Thyroid gland (tissue), 4 donors: ENCODE measurements around the gene C17orf107. TPM values are rescaled to one million over a fixed set of nuclear protein-coding genes. Genes with fewer than 3 reads are reported as not detected.

Source experiments
- DNase-seq, 2 donors: peaks; one replicate each; pipeline ENCODE4 v3.0.0-alpha.2; 2019
- H3K27ac ChIP-seq, 3 donors: fragments of 200-600 bp; sonication (generic); 1 replicate in 2 of 3; 2 replicates in 1 of 3; pipeline ENCODE4 v1.5.1; 2016 to 2019; ENCODE audit warnings: mild to moderate bottlenecking in 1 of 3, moderate library complexity in 1 of 3
- H3K27me3 ChIP-seq: fragments of 200-600 bp; sonication (generic); one replicate; pipeline ENCODE4 v1.5.1; 2019
- H3K36me3 ChIP-seq, 2 donors: fragments of 200-600 bp; sonication (generic); one replicate each; pipeline ENCODE4 v1.5.1; 2016 to 2019
- H3K4me1 ChIP-seq, 2 donors: fragments of 200-600 bp; sonication (generic); one replicate each; pipeline ENCODE4 v1.5.1; 2017 to 2019
- H3K4me3 ChIP-seq, 3 donors: fragments of 200-600 bp; sonication (generic); replicated peaks in 1 of 3; 1 replicate in 2 of 3; 2 replicates in 1 of 3; pipeline ENCODE4 v1.5.1; 2016; ENCODE audit warnings: mild to moderate bottlenecking in 1 of 3
- H3K9me3 ChIP-seq: fragments of 200-600 bp; sonication (generic); one replicate; pipeline ENCODE4 v1.5.1; 2017
- CTCF ChIP-seq, 6 experiments: fragments of 200-600 bp in 3 of 6; fragments of 450-650 bp in 3 of 6; sonication (generic) in 3 of 6; IDR thresholded peaks; one replicate each; pipeline ENCODE4 v1.5.1; 2016 to 2019; ENCODE audit warnings: antibody characterized with exemption in 6 of 6, mild to moderate bottlenecking in 2 of 6, inconsistent platforms in 1 of 6, moderate library complexity in 1 of 6
- POLR2A ChIP-seq, 2 donors: fragments of 450-650 bp; IDR thresholded peaks; one replicate each; pipeline ENCODE4 v1.6.1; 2017; ENCODE audit warnings: antibody characterized with exemption in 2 of 2, mild to moderate bottlenecking in 2 of 2, moderate library complexity in 1 of 2
- WGBS, 2 donors: methylation state at CpG; one replicate each; pipeline ENCODE4 v1.1.5; 2017; 5-methylcytosine and 5-hydroxymethylcytosine counted together
- intact Hi-C: fragments of 100-400 bp; cut with DNase I; formaldehyde crosslinking; loops from one replicate; pipeline ENCODE4 v1.15.1; 2023
- total RNA-seq, 4 donors: library from RNA; depleted of rRNA; stranded (reverse); fragments of >200 nt; gene quantifications; one replicate each; pipeline ENCODE4 v1.2.3, GENCODE V29; 2016

Gene C17orf107
- total RNA-seq, 4 donors from 2014 or later, result 0.33 to 1.9 (median 1.3) TPM

GRCh38 chr17:4936436-4936835 lies 37.1 kb downstream of the C17orf107 start:
- Histone ChIP-seq H3K27ac (no peak overlapping the region), H3K4me3 (no peak overlapping the region), H3K9me3 (no peaks in the 10 kb centered on the region), H3K27me3 (no peaks in the 10 kb centered on the region), H3K4me1 (peaks cover 17 to 28% of the 10 kb centered on the region in 2 donors), H3K36me3 (peaks cover 9 to 15% of the 10 kb centered on the region in 2 donors)
- intact Hi-C loops, result loop anchor here (5.0 kb wide), 1 partner anchor 46 kb away; no protein-coding TSS in a partner anchor
- 92 to 93% methylated on average over 1 to 3 of the region's 3 CpGs for WGBS, 2 donors
- no peak for DNase-seq
- no peak for TF ChIP-seq POLR2A (IDR thresholded peaks at IDR 0.05)
- no peak for TF ChIP-seq CTCF (IDR thresholded peaks at IDR 0.05)

- DNase-seq, result no peak
- no peak overlapping the region for H3K27ac ChIP-seq
- H3K4me3 ChIP-seq, result no peak overlapping the region
- no peak for TF ChIP-seq CTCF (IDR thresholded peaks at IDR 0.05)
- H3K27me3 ChIP-seq, result no peaks in the 10 kb centered on the region
- H3K4me1 ChIP-seq, result peaks cover 17 to 29% of the 10 kb centered on the region in 2 donors
- 93 to 97% methylated on average over 16 of the region's 16 CpGs for WGBS, 2 donors
- H3K9me3 ChIP-seq, result no peaks in the 10 kb centered on the region
- peaks cover 9 to 15% of the 10 kb centered on the region in 2 donors for H3K36me3 ChIP-seq
- intact Hi-C loops, result loop anchor here (5.0 kb wide), 1 partner anchor 45 kb away; no protein-coding TSS in a partner anchor
Observed at GRCh38 chr17:4937553-4937952, 38.2 kb downstream of the C17orf107 start.

- DNase-seq, result no peak
- no peak overlapping the region for H3K27ac ChIP-seq
- TF ChIP-seq CTCF (IDR thresholded peaks at IDR 0.05) (no peak), POLR2A (IDR thresholded peaks at IDR 0.05) (no peak)
- no peak overlapping the region for H3K4me3 ChIP-seq
- H3K4me1 ChIP-seq, result peaks cover 17 to 29% of the 10 kb centered on the region in 2 donors
- intact Hi-C loops, result loop anchor here (5.0 kb wide), 1 partner anchor 44 kb away; no protein-coding TSS in a partner anchor
- no peaks in the 10 kb centered on the region for H3K27me3 ChIP-seq
- H3K36me3 ChIP-seq, result peaks cover 14 to 15% of the 10 kb centered on the region in 2 donors
- WGBS, 2 donors, result 89 to 92% methylated on average over 8 to 11 of the region's 11 CpGs
- no peaks in the 10 kb centered on the region for H3K9me3 ChIP-seq
Observed at GRCh38 chr17:4938069-4938491, 38.7 kb downstream of the C17orf107 start.

GRCh38 chr17:4938688-4939545 lies 39.6 kb downstream of the C17orf107 start:
- Histone ChIP-seq H3K9me3 (no peaks in the 10 kb centered on the region), H3K27ac (peak overlapping the region; percentile 91 to 97 (median 95)), H3K36me3 (peaks cover 15 to 16% of the 10 kb centered on the region in 2 donors), H3K4me3 (peak overlapping the region; percentile 31 to 89 (median 33)), H3K27me3 (no peaks in the 10 kb centered on the region), H3K4me1 (peaks cover 17 to 28% of the 10 kb centered on the region in 2 donors)
- DNase-seq, result peak; percentile 42 to 51
- intact Hi-C loops, result loop anchor here (5.0 kb wide), 1 partner anchor 43 kb away; no protein-coding TSS in a partner anchor
- WGBS, 2 donors, result 44 to 51% methylated on average over 16 to 19 of the region's 19 CpGs
- TF ChIP-seq POLR2A (IDR thresholded peaks at IDR 0.05) (no peak), CTCF (IDR thresholded peaks at IDR 0.05) (no peak)

- Histone ChIP-seq H3K9me3 (no peaks in the 10 kb centered on the region), H3K27ac (peak overlapping the region; percentile 91 to 97 (median 95)), H3K4me3 (peak overlapping the region; percentile 31 to 89 (median 33)), H3K36me3 (peaks cover 15 to 16% of the 10 kb centered on the region in 2 donors), H3K27me3 (no peaks in the 10 kb centered on the region), H3K4me1 (peaks cover 17 to 23% of the 10 kb centered on the region in 2 donors)
- intact Hi-C loops, result loop anchor here (5.0 kb wide), 1 partner anchor 43 kb away; no protein-coding TSS in a partner anchor
- DNase-seq, result peak in 1 of 2 donors; percentile 10
- TF ChIP-seq CTCF (IDR thresholded peaks at IDR 0.05) (no peak), POLR2A (IDR thresholded peaks at IDR 0.05) (no peak)
- 1 to 2% methylated on average over 9 to 12 of the region's 16 CpGs for WGBS, 2 donors
Observed at GRCh38 chr17:4939546-4939795, 40.1 kb downstream of the C17orf107 start.
